GM12878 (cell line): ENCODE results near the gene SHC4. TPM values are rescaled to one million over a fixed set of nuclear protein-coding genes. Genes with fewer than 3 reads are reported as not detected.

Experiments
- ATAC-seq: fragments of 200-7000 bp; cut with Tn5 transposase; 3 replicates; pipeline ENCODE4 v1.9.1; 2020; ENCODE audit warnings: mild to moderate bottlenecking, moderate library complexity
- BruUV-seq: library from RNA; stranded (reverse); fragments of 400-500 nt; replicated peaks from 2 replicates; lab custom pipeline; 2021; lab: Mats Ljungman, UMichigan
- CTCF ChIA-PET: fragments of 300-600 bp; sonication (Branson Sonifier 250); formaldehyde crosslinking; extraction: SDS; loops from one replicate; lab custom pipeline; 2021; ENCODE audit warnings: inconsistent platforms; lab: Yijun Ruan, JAX
- POLR2A ChIA-PET: fragments of 350-600 bp; formaldehyde crosslinking; extraction: SDS; loops from one replicate; lab custom pipeline; 2021; ENCODE audit warnings: inconsistent platforms; lab: Charles Lee
- RAD21 ChIA-PET: fragments of 300-600 bp; sonication (Branson Sonifier 250); formaldehyde crosslinking; loops from one replicate; lab custom pipeline; 2023; ENCODE audit warnings: antibody characterized with exemption; ENCODE audit not compliant: unreplicated experiment; lab: Charles Lee
- SMC1A ChIA-PET: fragments of 300-600 bp; sonication (Branson Sonifier 250); formaldehyde crosslinking; loops from one replicate; lab custom pipeline; 2023; ENCODE audit not compliant: unreplicated experiment, uncharacterized antibody; lab: Charles Lee
- DNase-seq: peaks from one replicate; pipeline ENCODE4 v3.0.0-alpha.2; 2011; ENCODE audit warnings: low read depth, low spot score
- FAIRE-seq: peaks from 3 replicates; lab custom pipeline; 2011; peaks lifted over from hg19 to GRCh38; lab: Jason Lieb, UNC
- H2AFZ ChIP-seq: 2 replicates; pipeline ENCODE4 v1.6.0; 2011; ENCODE audit warnings: low read depth, low read length, control low read depth; ENCODE audit not compliant: control insufficient read depth
- H3K27ac ChIP-seq: 2 replicates; pipeline ENCODE4 v1.5.1; 2011; ENCODE audit warnings: control low read depth; ENCODE audit not compliant: control insufficient read depth, insufficient read depth
- H3K27me3 ChIP-seq, 2 experiments: replicated peaks in 1 of 2; 2 replicates each; pipeline versions ENCODE4 v1.6.0 to v1.6.1; 2011; ENCODE audit warnings: low read length in 1 of 2; ENCODE audit not compliant: control insufficient read depth in 2 of 2, insufficient read depth in 2 of 2
- H3K36me3 ChIP-seq, 2 experiments: 2 replicates each; pipeline ENCODE4 v1.5.1; 2011; ENCODE audit warnings: low read length in 1 of 2; ENCODE audit not compliant: control insufficient read depth in 2 of 2, insufficient read depth in 2 of 2
- H3K4me1 ChIP-seq: 2 replicates; pipeline ENCODE4 v1.6.1; 2011; ENCODE audit warnings: mild to moderate bottlenecking, low read length, moderate library complexity, mixed read lengths; ENCODE audit not compliant: control insufficient read depth, insufficient read depth
- H3K4me2 ChIP-seq: 2 replicates; pipeline ENCODE4 v1.6.0; 2011; ENCODE audit warnings: control low read depth; ENCODE audit not compliant: control insufficient read depth, insufficient read depth
- H3K4me3 ChIP-seq: fragments of 200-600 bp; sonication (generic); 2 replicates; pipeline ENCODE4 v1.5.1; 2016
- H3K79me2 ChIP-seq: 2 replicates; pipeline ENCODE4 v1.6.0; 2011; ENCODE audit warnings: low read length; ENCODE audit not compliant: control insufficient read depth, insufficient read depth
- H3K9ac ChIP-seq: 2 replicates; pipeline ENCODE4 v1.8.0; 2011; ENCODE audit warnings: low read length, control low read depth, mixed read lengths; ENCODE audit not compliant: control insufficient read depth, insufficient read depth
- H3K9me3 ChIP-seq: replicated peaks from 3 replicates; pipeline ENCODE4 v1.5.1; 2011; ENCODE audit warnings: mild to moderate bottlenecking, low read length; ENCODE audit not compliant: control insufficient read depth, insufficient read depth
- H4K20me1 ChIP-seq: 2 replicates; pipeline ENCODE4 v1.6.0; 2011; ENCODE audit not compliant: control insufficient read depth, insufficient read depth
- ETV6 ChIP-seq, 2 experiments: fragments of 450-650 bp in 1 of 2; IDR thresholded peaks in 1 of 2; conservative IDR thresholded peaks in 1 of 2; 2 replicates each; pipeline ENCODE4 v1.6.1; 2014; ENCODE audit warnings: antibody characterized with exemption in 1 of 2, borderline replicate concordance in 1 of 2, low read depth in 1 of 2, mild to moderate bottlenecking in 1 of 2, moderate library complexity in 1 of 2
- HCFC1 ChIP-seq: fragments of 150-350 bp; IDR thresholded peaks from 2 replicates; pipeline ENCODE4 v1.6.1; 2014; ENCODE audit warnings: low read length
- LARP7 ChIP-seq: fragments of 450-650 bp; IDR thresholded peaks from 2 replicates; pipeline ENCODE4 v1.6.1; 2017; ENCODE audit warnings: mild to moderate bottlenecking
- WGBS: methylation state at CpG from one replicate; pipeline ENCODE4 v1.1.6; 2016; ENCODE audit warnings: low lambda C conversion rate; ENCODE audit not compliant: insufficient replicate concordance, insufficient coverage; ENCODE audit errors: missing lambda C conversion rate; 5-methylcytosine and 5-hydroxymethylcytosine counted together
- in situ Hi-C: fragments of 300-500 bp; cut with MboI; formaldehyde crosslinking; loops from 9 replicates; pipeline ENCODE4 v1.14.3; 2018; ENCODE audit warnings: mixed read lengths
- intact Hi-C: fragments of 100-400 bp; cut with micrococcal nuclease; formaldehyde crosslinking; loops from one replicate; pipeline ENCODE4 v1.14.2; 2022; ENCODE audit not compliant: unreplicated experiment
- polyA plus RNA-seq, 11 experiments: library from polyadenylated mRNA; depleted of rRNA in 4 of 11; unstranded in 6 of 11; stranded (reverse) in 5 of 11; fragments of >200 nt; fragmentation: Nextera tagmentation in 4 of 11; fragmentation: Illumina TruSeq in 1 of 11; extraction: Ambion mirVana in 4 of 11; extraction: Trizol in 1 of 11; gene quantifications; 1 replicate in 1 of 11; 2 replicates in 10 of 11; pipeline versions ENCODE4 v1.2.1 to v1.2.3, GENCODE V29; 2011 to 2016; ENCODE audit warnings: inconsistent platforms in 2 of 11, missing spikeins in 2 of 11, low read depth in 1 of 11
- total RNA-seq, 4 experiments: library from RNA; depleted of rRNA in 3 of 4; stranded (reverse); fragments of >200 nt in 3 of 4; fragmentation: Illumina TruSeq in 1 of 4; extraction: Trizol in 1 of 4; gene quantifications; 2 replicates each; pipeline versions ENCODE4 v1.2.1 to v1.2.3, GENCODE V29; 2013 to 2021
- TF ChIP-seq, protein P1 (sequence below): IDR thresholded peaks from 2 replicates; pipeline ENCODE4 v1.6.1; 2012; ENCODE audit warnings: improper control_type of control experiment, low read depth, low read length; ENCODE audit not compliant: insufficient replicate concordance

The SHC4 gene
- total and polyA plus RNA-seq, 10 of the 15 experiments (the other 5 are each of a cell fraction or from before 2014, with no cell fraction given): 0.04 to 0.87 (median 0.14) TPM

DNA sequence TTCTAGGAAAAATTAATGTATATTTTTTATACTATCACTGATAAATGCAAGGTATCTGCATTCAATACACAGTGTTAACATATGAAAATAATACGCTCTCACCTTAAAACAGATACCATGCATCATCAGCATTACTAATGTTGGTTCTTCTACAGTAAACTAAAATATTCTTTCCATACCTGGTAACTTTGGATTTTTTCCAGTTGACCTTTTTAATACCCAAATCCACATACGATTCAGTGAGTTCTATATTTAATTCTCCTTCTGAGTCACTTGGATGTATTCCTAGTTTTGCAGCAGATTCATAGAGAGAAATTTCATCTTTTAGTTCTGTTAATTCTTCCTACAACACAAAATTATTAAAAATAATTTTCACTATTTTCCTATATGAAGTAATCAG, 182.7 kb downstream of the SHC4 start:
- CTCF ChIA-PET: no interaction called here
- DNase-seq (no peak), FAIRE-seq (no peak), ATAC-seq (no peak)
- intact Hi-C loops: no loop called here
- SMC1A ChIA-PET: no interaction called here
- Histone ChIP-seq H3K27me3 (no peaks in the 10 kb centered on the region), H3K9me3 (no peaks in the 10 kb centered on the region), H3K4me1 (no peaks in the 10 kb centered on the region), H3K4me2 (no peak overlapping the region), H3K27ac (no peak overlapping the region), H3K4me3 (no peak overlapping the region), H3K36me3 (peaks cover 3 to 9% of the 10 kb centered on the region in 2 experiments), H4K20me1 (no peaks in the 10 kb centered on the region), H3K79me2 (no peaks in the 10 kb centered on the region), H3K9ac (no peak overlapping the region), H2AFZ (no peak overlapping the region)
- in situ Hi-C loops: no loop called here
- POLR2A ChIA-PET: no interaction called here
- RAD21 ChIA-PET: no interaction called here
- WGBS: 93% methylated on average over 2 of the region's 2 CpGs
- TF ChIP-seq ETV6 (conservative IDR thresholded peaks at IDR 0.05 in 1 of 2, IDR thresholded peaks at IDR 0.05 in 1 of 2; ENCODE audit: borderline replicate concordance in 1 of 2, low read depth in 1 of 2) (no peak), HCFC1 (no peak), LARP7 (no peak)
- TF ChIP-seq, protein P1, sequence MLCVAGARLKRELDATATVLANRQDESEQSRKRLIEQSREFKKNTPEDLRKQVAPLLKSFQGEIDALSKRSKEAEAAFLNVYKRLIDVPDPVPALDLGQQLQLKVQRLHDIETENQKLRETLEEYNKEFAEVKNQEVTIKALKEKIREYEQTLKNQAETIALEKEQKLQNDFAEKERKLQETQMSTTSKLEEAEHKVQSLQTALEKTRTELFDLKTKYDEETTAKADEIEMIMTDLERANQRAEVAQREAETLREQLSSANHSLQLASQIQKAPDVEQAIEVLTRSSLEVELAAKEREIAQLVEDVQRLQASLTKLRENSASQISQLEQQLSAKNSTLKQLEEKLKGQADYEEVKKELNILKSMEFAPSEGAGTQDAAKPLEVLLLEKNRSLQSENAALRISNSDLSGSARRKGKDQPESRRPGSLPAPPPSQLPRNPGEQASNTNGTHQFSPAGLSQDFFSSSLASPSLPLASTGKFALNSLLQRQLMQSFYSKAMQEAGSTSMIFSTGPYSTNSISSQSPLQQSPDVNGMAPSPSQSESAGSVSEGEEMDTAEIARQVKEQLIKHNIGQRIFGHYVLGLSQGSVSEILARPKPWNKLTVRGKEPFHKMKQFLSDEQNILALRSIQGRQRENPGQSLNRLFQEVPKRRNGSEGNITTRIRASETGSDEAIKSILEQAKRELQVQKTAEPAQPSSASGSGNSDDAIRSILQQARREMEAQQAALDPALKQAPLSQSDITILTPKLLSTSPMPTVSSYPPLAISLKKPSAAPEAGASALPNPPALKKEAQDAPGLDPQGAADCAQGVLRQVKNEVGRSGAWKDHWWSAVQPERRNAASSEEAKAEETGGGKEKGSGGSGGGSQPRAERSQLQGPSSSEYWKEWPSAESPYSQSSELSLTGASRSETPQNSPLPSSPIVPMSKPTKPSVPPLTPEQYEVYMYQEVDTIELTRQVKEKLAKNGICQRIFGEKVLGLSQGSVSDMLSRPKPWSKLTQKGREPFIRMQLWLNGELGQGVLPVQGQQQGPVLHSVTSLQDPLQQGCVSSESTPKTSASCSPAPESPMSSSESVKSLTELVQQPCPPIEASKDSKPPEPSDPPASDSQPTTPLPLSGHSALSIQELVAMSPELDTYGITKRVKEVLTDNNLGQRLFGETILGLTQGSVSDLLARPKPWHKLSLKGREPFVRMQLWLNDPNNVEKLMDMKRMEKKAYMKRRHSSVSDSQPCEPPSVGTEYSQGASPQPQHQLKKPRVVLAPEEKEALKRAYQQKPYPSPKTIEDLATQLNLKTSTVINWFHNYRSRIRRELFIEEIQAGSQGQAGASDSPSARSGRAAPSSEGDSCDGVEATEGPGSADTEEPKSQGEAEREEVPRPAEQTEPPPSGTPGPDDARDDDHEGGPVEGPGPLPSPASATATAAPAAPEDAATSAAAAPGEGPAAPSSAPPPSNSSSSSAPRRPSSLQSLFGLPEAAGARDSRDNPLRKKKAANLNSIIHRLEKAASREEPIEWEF: no peak
- BruUV-seq: no TSS peak
